GM18868 (cell line): ENCODE results near the gene MUSK.
A peak's percentile ranks its signal among the peaks of the same experiment; 100 is the strongest.
"Not testable (repeated sequence)": the region's sequence is repeated elsewhere in the genome, so short reads cannot be mapped to it uniquely, and the experiment has no call there.

Experiments
- ATAC-seq: cut with Tn5 transposase; IDR thresholded peaks from one replicate; pipeline ENCODE4 v1.9.1; 2021; ENCODE audit warnings: mild to moderate bottlenecking, moderate library complexity; ENCODE audit not compliant: unreplicated experiment

The MUSK gene

GRCh38 chr9:110755179-110755578 lies 86.6 kb downstream of the MUSK start:
- no peak for ATAC-seq

GRCh38 chr9:110758201-110758600 lies 89.6 kb downstream of the MUSK start:
- no peak for ATAC-seq

GRCh38 chr9:110762783-110763182 lies 94.2 kb downstream of the MUSK start:
- ATAC-seq = no peak

DNA sequence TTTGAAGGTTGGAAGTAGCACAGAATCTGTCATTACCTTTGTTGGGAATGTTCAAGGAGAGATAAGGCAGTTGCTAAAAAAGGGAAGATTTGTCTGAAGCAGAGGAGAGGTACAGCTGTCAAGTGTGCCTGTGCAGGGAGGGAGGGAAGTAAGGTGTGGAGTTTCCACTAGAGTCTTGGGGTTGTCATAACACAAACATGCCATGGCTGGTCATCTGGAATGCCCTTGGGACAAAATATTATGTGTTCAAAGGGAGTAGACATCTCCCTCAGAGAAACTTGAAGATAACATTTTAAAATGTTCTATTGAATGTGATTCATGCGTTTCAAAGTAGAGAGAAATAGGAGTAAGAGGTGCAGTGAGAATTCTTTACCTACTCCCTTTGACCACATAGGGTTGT lies 95.0 kb downstream of the MUSK start:
- ATAC-seq = no peak

GRCh38 chr9:110764006-110764405 lies 95.4 kb downstream of the MUSK start:
- ATAC-seq = no peak

DNA sequence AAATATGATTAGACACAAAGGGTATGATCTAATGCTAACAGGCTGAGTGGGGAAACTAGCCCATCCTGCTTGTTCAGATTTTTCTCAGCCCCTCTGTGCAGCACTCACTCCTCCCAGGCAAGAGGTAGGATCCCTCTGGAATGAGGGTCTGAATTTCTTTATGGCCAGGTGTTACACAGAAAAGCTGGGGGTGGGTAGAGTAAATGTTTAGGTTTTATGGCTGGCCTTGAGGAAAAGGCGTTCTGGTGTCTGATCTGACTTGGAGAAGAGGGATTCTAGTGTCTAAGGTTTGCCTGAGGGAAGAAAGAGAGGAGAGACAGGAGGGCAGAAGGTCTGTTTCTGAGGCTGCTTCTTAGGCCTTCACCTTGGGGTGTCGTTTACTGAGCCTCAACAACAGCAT lies 97.3 kb downstream of the MUSK start:
- ATAC-seq = no peak

DNA sequence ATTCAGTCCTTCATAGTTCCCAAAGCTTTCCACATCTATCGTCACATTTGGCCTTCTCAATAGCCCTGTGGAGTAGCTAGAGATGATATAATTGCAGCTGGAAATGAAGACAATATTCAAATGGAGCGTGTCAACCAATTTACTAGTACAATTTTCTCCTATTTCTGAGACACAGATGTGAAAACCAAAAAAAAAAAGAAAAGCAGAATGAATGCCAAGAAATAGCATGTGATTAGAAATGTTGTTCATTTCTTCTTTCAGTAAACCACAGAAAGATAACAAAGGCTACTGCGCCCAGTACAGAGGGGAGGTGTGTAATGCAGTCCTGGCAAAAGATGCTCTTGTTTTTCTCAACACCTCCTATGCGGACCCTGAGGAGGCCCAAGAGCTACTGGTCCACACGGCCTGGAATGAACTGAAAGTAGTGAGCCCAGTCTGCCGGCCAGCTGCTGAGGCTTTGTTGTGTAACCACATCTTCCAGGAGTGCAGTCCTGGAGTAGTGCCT lies 99.0 kb downstream of the MUSK start:
- ATAC-seq = no peak

- no peak for ATAC-seq
These were observed 100.3 kb downstream of the MUSK start for GRCh38 chr9:110768886-110769285.

DNA sequence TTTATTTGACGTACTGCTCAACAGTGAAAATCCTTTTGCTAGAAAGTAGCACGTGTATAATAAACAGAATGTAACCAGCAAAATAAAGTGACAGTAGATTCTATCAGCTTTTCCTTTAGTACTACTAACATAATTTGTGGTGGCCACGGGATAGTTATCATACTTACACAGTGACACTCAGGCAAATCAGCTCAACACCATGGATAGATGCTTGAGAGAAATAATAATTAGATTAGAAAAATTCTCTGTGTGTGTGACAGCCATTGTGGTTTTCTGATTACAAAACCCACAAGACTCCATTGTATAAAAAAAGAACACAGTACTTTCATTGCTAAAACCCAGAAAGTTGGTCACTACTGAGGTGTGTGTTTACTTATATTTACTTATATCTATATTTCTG lies 101.1 kb downstream of the MUSK start:
- peak; percentile 40 for ATAC-seq

GRCh38 chr9:110775724-110776123 lies 107.1 kb downstream of the MUSK start:
- no peak for ATAC-seq

DNA sequence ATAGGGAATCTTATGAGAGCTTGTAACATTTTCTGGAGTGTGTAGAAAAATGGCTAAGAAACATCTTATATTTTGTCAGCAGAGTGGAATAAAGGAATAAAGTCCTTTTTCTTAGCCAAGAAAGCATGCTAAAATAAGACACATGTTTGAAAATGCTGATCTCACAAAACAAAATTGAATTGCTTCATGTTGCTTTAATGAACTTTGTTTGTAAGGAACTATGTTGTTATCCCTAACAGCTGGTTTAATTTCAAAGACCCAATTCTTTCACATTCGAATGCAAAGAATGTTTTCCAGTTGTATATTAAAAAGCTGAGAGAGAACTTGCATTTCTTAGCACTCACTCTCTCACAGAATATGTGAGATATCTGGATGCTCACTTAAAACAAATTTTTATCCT lies 107.6 kb downstream of the MUSK start:
- ATAC-seq = no peak

DNA sequence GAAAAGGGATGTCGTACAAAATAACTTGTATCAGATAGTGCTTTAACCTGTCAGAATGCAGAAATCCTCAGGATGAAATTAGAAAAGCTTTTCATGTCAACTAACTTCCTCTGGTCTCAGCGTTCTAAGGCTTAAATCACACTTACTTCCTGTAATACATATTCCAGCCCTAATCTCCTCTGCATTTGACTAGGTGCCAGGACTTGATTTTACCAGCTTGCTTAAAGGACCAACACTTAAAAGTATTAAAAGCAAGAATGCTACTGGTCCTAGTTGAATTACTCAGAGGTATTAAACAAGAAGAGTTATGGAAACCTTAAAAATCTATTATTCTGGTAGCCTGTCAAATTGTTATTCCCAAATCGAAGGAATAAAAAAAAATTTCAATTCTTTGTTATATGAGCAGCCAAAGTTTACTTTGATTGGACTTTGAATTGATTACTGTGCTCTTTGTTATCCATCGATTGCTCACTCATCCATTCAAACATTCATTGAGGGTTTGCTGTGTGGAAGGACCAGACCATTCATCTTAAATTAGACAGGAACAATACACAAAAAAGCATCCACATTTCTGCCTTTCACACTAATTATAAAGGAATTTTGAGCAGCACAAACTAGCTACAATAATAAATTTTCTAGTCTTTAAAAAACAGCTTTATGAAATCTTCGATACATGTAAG lies 108.7 kb downstream of the MUSK start:
- no peak for ATAC-seq

DNA sequence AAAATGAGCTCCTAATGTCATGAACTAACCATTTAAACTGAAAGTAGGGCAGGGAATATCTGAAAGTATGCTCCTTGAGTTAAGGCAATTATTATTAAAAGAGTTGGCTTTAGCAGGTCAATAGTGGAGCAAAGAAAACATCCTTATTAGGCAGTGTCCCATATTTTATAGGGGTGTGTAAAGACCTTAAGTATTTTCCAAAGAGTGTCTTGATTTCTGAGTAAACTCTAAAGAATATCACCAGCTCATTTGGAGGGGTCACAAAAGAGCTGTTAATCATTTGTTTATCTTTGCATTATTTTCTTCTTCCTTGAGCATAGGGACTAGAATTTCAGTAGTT lies 109.3 kb downstream of the MUSK start:
- no peak for ATAC-seq

GRCh38 chr9:110782701-110783100 lies 114.1 kb downstream of the MUSK start:
- no peak for ATAC-seq

DNA sequence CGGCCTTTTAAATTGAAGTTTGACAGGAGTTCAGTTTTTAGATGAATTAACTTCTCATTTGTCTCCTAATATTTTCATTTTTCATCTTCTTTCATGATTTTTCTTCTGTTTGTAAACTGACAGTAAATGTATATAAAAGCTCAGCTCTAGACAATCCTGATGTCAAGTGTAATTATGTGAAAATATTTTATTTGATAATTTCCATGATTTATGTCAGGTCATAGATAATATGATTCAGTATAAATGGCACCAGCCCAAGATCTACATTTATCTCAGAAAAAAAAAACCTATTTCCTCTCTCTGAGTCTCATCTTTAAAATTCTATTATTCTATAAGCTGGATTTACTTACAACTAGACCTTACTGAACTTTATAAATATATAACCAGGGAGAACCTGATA lies 115.7 kb downstream of the MUSK start:
- no peak for ATAC-seq

GRCh38 chr9:110785166-110785565 lies 116.6 kb downstream of the MUSK start:
- no peak for ATAC-seq

- not testable (repeated sequence) for ATAC-seq
These were observed 119.8 kb downstream of the MUSK start for GRCh38 chr9:110788396-110788795.

- no peak for ATAC-seq
These were observed 120.3 kb downstream of the MUSK start for GRCh38 chr9:110788871-110789270.

GRCh38 chr9:110797611-110798010 lies 129.0 kb downstream of the MUSK start:
- ATAC-seq = no peak

DNA sequence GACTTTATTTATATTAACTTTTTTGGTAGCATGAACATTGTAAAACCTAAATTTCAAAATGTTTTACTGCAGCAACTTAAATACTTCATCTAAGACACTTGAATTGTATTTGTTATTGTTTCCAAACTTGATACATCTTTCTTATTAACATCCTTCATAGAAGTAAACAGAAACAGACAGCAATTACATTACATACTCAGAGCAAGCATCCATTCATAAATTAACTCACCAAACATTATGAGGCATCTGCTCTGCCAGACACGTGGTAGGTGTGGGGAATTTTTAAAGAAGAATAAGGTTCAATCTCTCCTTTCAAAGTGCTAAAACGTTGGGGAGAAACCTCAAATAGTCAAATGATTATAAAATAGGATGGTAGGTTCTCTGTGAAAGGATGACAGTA lies 130.8 kb downstream of the MUSK start:
- no peak for ATAC-seq

GRCh38 chr9:110801426-110801825 lies 132.8 kb downstream of the MUSK start:
- no peak for ATAC-seq

GRCh38 chr9:110802416-110803035 lies 133.9 kb downstream of the MUSK start:
- ATAC-seq = no peak
